NCI-H226 (cell line): ENCODE results near the gene DIS3L2.
"Not testable (repeated sequence)": the region's sequence is repeated elsewhere in the genome, so short reads cannot be mapped to it uniquely, and the experiment has no call there.

Experiments used
- DNase-seq: peaks from one replicate; pipeline ENCODE4 v3.0.0-alpha.2; 2015

DIS3L2 gene

GRCh38 chr2:232307854-232308253 is 346.3 kb downstream of the DIS3L2 start:
- no peak for DNase-seq

- DNase-seq: no peak
Measured at GRCh38 chr2:232308986-232309385, 347.5 kb downstream of the DIS3L2 start.

- no peak for DNase-seq
Measured at GRCh38 chr2:232309592-232309991, 348.1 kb downstream of the DIS3L2 start.

GRCh38 chr2:232310121-232310520 is 348.6 kb downstream of the DIS3L2 start:
- no peak for DNase-seq

- no peak for DNase-seq
Measured at GRCh38 chr2:232310696-232311095, 349.2 kb downstream of the DIS3L2 start.

- not testable (repeated sequence) for DNase-seq
Measured at GRCh38 chr2:232313645-232314044, 352.1 kb downstream of the DIS3L2 start.

GRCh38 chr2:232315049-232315922 is 353.8 kb downstream of the DIS3L2 start:
- DNase-seq: no peak

- DNase-seq: no peak
Measured at GRCh38 chr2:232315923-232316299, 354.4 kb downstream of the DIS3L2 start.

GRCh38 chr2:232316461-232317330 is 355.2 kb downstream of the DIS3L2 start:
- no peak for DNase-seq

GRCh38 chr2:232318169-232318855 is 356.8 kb downstream of the DIS3L2 start:
- DNase-seq: no peak

GRCh38 chr2:232319067-232319802 is 357.7 kb downstream of the DIS3L2 start:
- DNase-seq: no peak

GRCh38 chr2:232319803-232320442 is 358.4 kb downstream of the DIS3L2 start:
- DNase-seq: no peak

GRCh38 chr2:232320443-232320803 is 358.9 kb downstream of the DIS3L2 start:
- DNase-seq: no peak

GRCh38 chr2:232321156-232321816 is 359.8 kb downstream of the DIS3L2 start:
- no peak for DNase-seq

GRCh38 chr2:232321817-232322559 is 360.5 kb downstream of the DIS3L2 start:
- no peak for DNase-seq

GRCh38 chr2:232322560-232323327 is 361.2 kb downstream of the DIS3L2 start:
- no peak for DNase-seq

GRCh38 chr2:232323328-232323650 is 361.8 kb downstream of the DIS3L2 start:
- DNase-seq: no peak

GRCh38 chr2:232323967-232324366 is 362.5 kb downstream of the DIS3L2 start:
- DNase-seq: not testable (repeated sequence)

GRCh38 chr2:232324778-232325177 is 363.3 kb downstream of the DIS3L2 start:
- no peak for DNase-seq
